ENCODE measurements around the gene C1orf232.

C1orf232 gene

GRCh38 chr1:26163684-26164035 is 5.1 kb downstream of the C1orf232 start:
- Histone ChIP-seq H3K4me1 (ENCODE audit: control insufficient read depth, insufficient read depth, low read length) (peaks cover 22% of the 10 kb centered on the region), H3K4me3 (ENCODE audit: low read length in 2 of 2) (peak overlapping the region; percentile 46 to 69), H3K9ac (ENCODE audit: low read length in 2 of 2) (no peak overlapping the region), H3K9me3 (ENCODE audit: control insufficient read depth in 2 of 2, low read length in 2 of 2) (no peaks in the 10 kb centered on the region), H3K36me3 (ENCODE audit: control insufficient read depth in 2 of 2, insufficient read depth in 2 of 2, low read length in 2 of 2) (no peaks in the 10 kb centered on the region), H3K27me3 (ENCODE audit: control insufficient read depth in 1 of 2, insufficient read depth in 2 of 2, low read length in 2 of 2) (peaks cover under 1 to 3% of the 10 kb centered on the region in 2 donors), H3K27ac (ENCODE audit: low read length) (no peak overlapping the region)

- no peaks in the 10 kb centered on the region for H3K36me3 ChIP-seq (ENCODE audit: control insufficient read depth in 2 of 2, insufficient read depth in 2 of 2, low read length in 2 of 2)
- peaks cover 22% of the 10 kb centered on the region for H3K4me1 ChIP-seq (ENCODE audit: control insufficient read depth, insufficient read depth, low read length)
- peaks cover 2 to 3% of the 10 kb centered on the region in 2 donors for H3K27me3 ChIP-seq (ENCODE audit: control insufficient read depth in 1 of 2, insufficient read depth in 2 of 2, low read length in 2 of 2)
- peak overlapping the region; percentile 57 to 74 for H3K4me3 ChIP-seq (ENCODE audit: low read length in 2 of 2)
- H3K27ac ChIP-seq (ENCODE audit: low read length): no peak overlapping the region
- no peaks in the 10 kb centered on the region for H3K9me3 ChIP-seq (ENCODE audit: control insufficient read depth in 2 of 2, low read length in 2 of 2)
- H3K9ac ChIP-seq (ENCODE audit: low read length in 2 of 2): peak overlapping the region; percentile 44 to 47
These were observed 6.5 kb downstream of the C1orf232 start for GRCh38 chr1:26162220-26162709.

GRCh38 chr1:26161415-26162219 is 7.1 kb downstream of the C1orf232 start:
- Histone ChIP-seq H3K4me3 (ENCODE audit: low read length in 2 of 2) (peak overlapping the region; percentile 57 to 74), H3K4me1 (ENCODE audit: control insufficient read depth, insufficient read depth, low read length) (peaks cover 22% of the 10 kb centered on the region), H3K27ac (ENCODE audit: low read length) (no peak overlapping the region), H3K9me3 (ENCODE audit: control insufficient read depth in 2 of 2, low read length in 2 of 2) (no peaks in the 10 kb centered on the region), H3K27me3 (ENCODE audit: control insufficient read depth in 1 of 2, insufficient read depth in 2 of 2, low read length in 2 of 2) (peaks cover 5 to 6% of the 10 kb centered on the region in 2 donors), H3K36me3 (ENCODE audit: control insufficient read depth in 2 of 2, insufficient read depth in 2 of 2, low read length in 2 of 2) (no peaks in the 10 kb centered on the region), H3K9ac (ENCODE audit: low read length in 2 of 2) (peak overlapping the region; percentile 47 to 58)

- no peaks in the 10 kb centered on the region for H3K9me3 ChIP-seq (ENCODE audit: control insufficient read depth in 2 of 2, low read length in 2 of 2)
- no peaks in the 10 kb centered on the region for H3K36me3 ChIP-seq (ENCODE audit: control insufficient read depth in 2 of 2, insufficient read depth in 2 of 2, low read length in 2 of 2)
- H3K4me3 ChIP-seq (ENCODE audit: low read length in 2 of 2): peak overlapping the region; percentile 57 to 74
- H3K4me1 ChIP-seq (ENCODE audit: control insufficient read depth, insufficient read depth, low read length): peaks cover 22% of the 10 kb centered on the region
- H3K9ac ChIP-seq (ENCODE audit: low read length in 2 of 2): peak overlapping the region in 1 of 2 donors; percentile 58
- no peak overlapping the region for H3K27ac ChIP-seq (ENCODE audit: low read length)
- peaks cover 11 to 14% of the 10 kb centered on the region in 2 donors for H3K27me3 ChIP-seq (ENCODE audit: control insufficient read depth in 1 of 2, insufficient read depth in 2 of 2, low read length in 2 of 2)
These were observed 8.0 kb downstream of the C1orf232 start for GRCh38 chr1:26160527-26161414.

- Histone ChIP-seq H3K27ac (ENCODE audit: low read length) (peak overlapping the region; percentile 11), H3K4me1 (ENCODE audit: control insufficient read depth, insufficient read depth, low read length) (peaks cover 22% of the 10 kb centered on the region), H3K27me3 (ENCODE audit: control insufficient read depth in 1 of 2, insufficient read depth in 2 of 2, low read length in 2 of 2) (peaks cover 15 to 16% of the 10 kb centered on the region in 2 donors), H3K4me3 (ENCODE audit: low read length in 2 of 2) (peak overlapping the region in 1 of 2 donors; percentile 52), H3K36me3 (ENCODE audit: control insufficient read depth in 2 of 2, insufficient read depth in 2 of 2, low read length in 2 of 2) (no peaks in the 10 kb centered on the region), H3K9ac (ENCODE audit: low read length in 2 of 2) (no peak overlapping the region), H3K9me3 (ENCODE audit: control insufficient read depth in 2 of 2, low read length in 2 of 2) (no peaks in the 10 kb centered on the region)
These were observed 9.1 kb downstream of the C1orf232 start for GRCh38 chr1:26159743-26160039.

GRCh38 chr1:26158908-26159742 is 9.6 kb downstream of the C1orf232 start, which contains the start of gene FAM110D:
FAM110D (plus strand) TSS chr1:26159079; CDS start chr1:26161292, 2,213 bp downstream.
- Histone ChIP-seq H3K36me3 (ENCODE audit: control insufficient read depth in 2 of 2, insufficient read depth in 2 of 2, low read length in 2 of 2) (no peaks in the 10 kb centered on the region), H3K27ac (ENCODE audit: low read length) (peak within 1 kb of the TSS; percentile 11), H3K4me1 (ENCODE audit: control insufficient read depth, insufficient read depth, low read length) (peaks cover 17% of the 10 kb centered on the region), H3K4me3 (ENCODE audit: low read length in 2 of 2) (peak within 1 kb of the TSS in 1 of 2 donors; percentile 52), H3K27me3 (ENCODE audit: control insufficient read depth in 1 of 2, insufficient read depth in 2 of 2, low read length in 2 of 2) (peaks cover 15 to 16% of the 10 kb centered on the region in 2 donors), H3K9ac (ENCODE audit: low read length in 2 of 2) (peak within 1 kb of the TSS; percentile 20 to 36), H3K9me3 (ENCODE audit: control insufficient read depth in 2 of 2, low read length in 2 of 2) (no peaks in the 10 kb centered on the region)

GRCh38 chr1:26158271-26158907 is 10.4 kb downstream of the C1orf232 start:
- peak overlapping the region; percentile 11 for H3K27ac ChIP-seq (ENCODE audit: low read length)
- peak overlapping the region in 1 of 2 donors; percentile 20 for H3K9ac ChIP-seq (ENCODE audit: low read length in 2 of 2)
- no peaks in the 10 kb centered on the region for H3K9me3 ChIP-seq (ENCODE audit: control insufficient read depth in 2 of 2, low read length in 2 of 2)
- H3K4me1 ChIP-seq (ENCODE audit: control insufficient read depth, insufficient read depth, low read length): peaks cover 13% of the 10 kb centered on the region
- no peaks in the 10 kb centered on the region for H3K36me3 ChIP-seq (ENCODE audit: control insufficient read depth in 2 of 2, insufficient read depth in 2 of 2, low read length in 2 of 2)
- H3K27me3 ChIP-seq (ENCODE audit: control insufficient read depth in 1 of 2, insufficient read depth in 2 of 2, low read length in 2 of 2): peaks cover 15 to 19% of the 10 kb centered on the region in 2 donors
- no peak overlapping the region for H3K4me3 ChIP-seq (ENCODE audit: low read length in 2 of 2)

GRCh38 chr1:26156285-26157038 is 12.3 kb downstream of the C1orf232 start:
- H3K9ac ChIP-seq (ENCODE audit: low read length in 2 of 2): peak overlapping the region in 1 of 2 donors; percentile 36
- H3K27ac ChIP-seq (ENCODE audit: low read length): peak overlapping the region; percentile 31
- H3K27me3 ChIP-seq (ENCODE audit: control insufficient read depth in 1 of 2, insufficient read depth in 2 of 2, low read length in 2 of 2): peaks cover 15 to 20% of the 10 kb centered on the region in 2 donors
- no peaks in the 10 kb centered on the region for H3K36me3 ChIP-seq (ENCODE audit: control insufficient read depth in 2 of 2, insufficient read depth in 2 of 2, low read length in 2 of 2)
- H3K4me3 ChIP-seq (ENCODE audit: low read length in 2 of 2): no peak overlapping the region
- no peaks in the 10 kb centered on the region for H3K9me3 ChIP-seq (ENCODE audit: control insufficient read depth in 2 of 2, low read length in 2 of 2)
- peaks cover 8% of the 10 kb centered on the region for H3K4me1 ChIP-seq (ENCODE audit: control insufficient read depth, insufficient read depth, low read length)

GRCh38 chr1:26155370-26156284 is 13.1 kb downstream of the C1orf232 start:
- no peaks in the 10 kb centered on the region for H3K36me3 ChIP-seq (ENCODE audit: control insufficient read depth in 2 of 2, insufficient read depth in 2 of 2, low read length in 2 of 2)
- H3K27me3 ChIP-seq (ENCODE audit: control insufficient read depth in 1 of 2, insufficient read depth in 2 of 2, low read length in 2 of 2): peaks cover 15 to 20% of the 10 kb centered on the region in 2 donors
- no peaks in the 10 kb centered on the region for H3K4me1 ChIP-seq (ENCODE audit: control insufficient read depth, insufficient read depth, low read length)
- H3K9me3 ChIP-seq (ENCODE audit: control insufficient read depth in 2 of 2, low read length in 2 of 2): no peaks in the 10 kb centered on the region
- H3K4me3 ChIP-seq (ENCODE audit: low read length in 2 of 2): no peak overlapping the region
- H3K27ac ChIP-seq (ENCODE audit: low read length): peak overlapping the region; percentile 31
- H3K9ac ChIP-seq (ENCODE audit: low read length in 2 of 2): no peak overlapping the region
